HG02588 (cell line): ENCODE measurements around the gene GRIFIN.
"Not testable (repeated sequence)": the region's sequence is repeated elsewhere in the genome, so short reads cannot be mapped to it uniquely, and the experiment has no call there.

ENCODE experiments used
- ATAC-seq: cut with Tn5 transposase; IDR thresholded peaks from one replicate; pipeline ENCODE4 v1.9.1; 2021; ENCODE audit warnings: mild to moderate bottlenecking, moderate library complexity; ENCODE audit not compliant: unreplicated experiment

The GRIFIN gene

DNA sequence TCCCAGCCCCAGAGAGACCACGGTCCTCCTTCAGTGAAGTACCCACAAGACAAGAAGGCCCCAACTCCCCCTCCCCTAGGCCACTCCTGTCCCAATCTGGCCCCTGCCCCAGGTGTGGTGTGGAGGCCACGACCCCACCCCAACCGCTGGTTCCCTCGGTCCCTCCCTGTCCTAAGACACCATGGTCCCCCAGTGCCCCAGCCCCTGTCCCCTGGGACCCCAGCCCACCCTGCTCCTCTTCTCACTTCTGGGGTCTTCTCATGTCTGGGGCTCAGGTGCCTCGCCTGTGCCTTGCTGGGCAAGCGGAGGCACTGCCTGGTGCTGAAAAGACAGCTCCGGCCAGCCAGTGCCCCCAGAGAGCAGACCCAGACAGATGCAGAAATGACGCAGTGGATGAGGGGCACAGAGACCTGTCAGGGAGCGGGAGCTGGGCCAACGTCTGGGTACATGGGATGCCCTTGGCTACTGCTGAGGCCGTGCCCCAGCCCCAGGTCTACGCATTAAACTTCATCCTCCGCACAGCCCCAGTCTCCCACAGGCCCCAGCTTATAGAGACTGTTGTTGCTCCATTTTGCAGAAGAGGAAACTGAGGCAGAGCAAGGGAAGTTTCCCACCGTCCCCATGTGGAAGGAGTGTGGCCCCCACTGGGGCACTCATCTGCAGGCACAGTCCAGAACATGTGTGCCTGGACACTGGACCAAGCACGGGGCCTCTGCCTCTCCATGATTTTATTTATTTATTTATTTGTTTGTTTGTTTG, 14.8 kb downstream of the GRIFIN start:
- ATAC-seq, result no peak

GRCh38 chr7:2460641-2461040, 15.6 kb downstream of the GRIFIN start:
- ATAC-seq, result no peak

- no peak for ATAC-seq
Measured at GRCh38 chr7:2460188-2460587, 16.0 kb downstream of the GRIFIN start.

DNA sequence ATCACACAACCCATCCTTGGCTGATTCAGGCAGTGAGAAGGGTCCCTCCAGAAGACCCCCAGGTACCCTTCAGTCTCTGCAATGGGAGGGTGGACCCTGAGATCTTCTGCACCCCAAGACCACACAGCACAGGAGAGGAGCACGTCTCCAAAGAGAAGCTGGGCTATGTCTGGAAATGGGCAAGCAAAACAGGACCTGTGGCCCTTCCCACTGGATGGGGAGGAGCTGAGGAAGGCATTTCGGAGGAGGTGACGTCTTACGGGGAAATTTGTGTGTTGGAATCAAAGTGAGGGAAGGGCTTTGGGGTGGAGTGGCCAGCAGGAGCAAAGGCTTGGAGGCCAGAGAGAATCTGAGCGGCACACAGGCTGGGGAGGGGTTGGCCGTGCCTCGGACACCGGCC, 16.5 kb downstream of the GRIFIN start:
- no peak for ATAC-seq

GRCh38 chr7:2453849-2454248, 22.3 kb downstream of the GRIFIN start:
- not testable (repeated sequence) for ATAC-seq

- ATAC-seq, result no peak
Measured at GRCh38 chr7:2452643-2453270, 23.4 kb downstream of the GRIFIN start.

DNA sequence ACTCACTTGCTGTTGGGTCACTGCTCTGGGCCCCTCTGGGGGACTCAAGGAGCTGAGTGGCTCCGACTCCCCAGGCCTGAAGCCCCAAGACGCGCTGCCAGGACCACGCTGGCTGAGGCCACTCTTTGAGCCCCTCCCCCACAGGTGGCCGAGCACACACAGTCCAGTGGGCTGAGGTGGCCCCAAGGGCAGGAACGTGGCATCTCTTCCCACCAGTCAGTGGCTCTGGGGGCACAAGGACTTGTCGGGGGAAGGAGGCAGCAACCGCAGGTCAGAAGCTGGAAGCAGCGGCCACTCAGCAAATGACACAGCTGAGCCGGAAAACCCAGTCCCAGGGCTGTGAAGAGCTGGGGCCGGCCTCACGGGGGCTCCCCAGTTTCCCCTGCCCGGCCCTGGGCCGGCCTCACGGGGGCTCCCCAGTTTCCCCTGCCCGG, 24.1 kb downstream of the GRIFIN start:
- peak; percentile 34 for ATAC-seq

DNA sequence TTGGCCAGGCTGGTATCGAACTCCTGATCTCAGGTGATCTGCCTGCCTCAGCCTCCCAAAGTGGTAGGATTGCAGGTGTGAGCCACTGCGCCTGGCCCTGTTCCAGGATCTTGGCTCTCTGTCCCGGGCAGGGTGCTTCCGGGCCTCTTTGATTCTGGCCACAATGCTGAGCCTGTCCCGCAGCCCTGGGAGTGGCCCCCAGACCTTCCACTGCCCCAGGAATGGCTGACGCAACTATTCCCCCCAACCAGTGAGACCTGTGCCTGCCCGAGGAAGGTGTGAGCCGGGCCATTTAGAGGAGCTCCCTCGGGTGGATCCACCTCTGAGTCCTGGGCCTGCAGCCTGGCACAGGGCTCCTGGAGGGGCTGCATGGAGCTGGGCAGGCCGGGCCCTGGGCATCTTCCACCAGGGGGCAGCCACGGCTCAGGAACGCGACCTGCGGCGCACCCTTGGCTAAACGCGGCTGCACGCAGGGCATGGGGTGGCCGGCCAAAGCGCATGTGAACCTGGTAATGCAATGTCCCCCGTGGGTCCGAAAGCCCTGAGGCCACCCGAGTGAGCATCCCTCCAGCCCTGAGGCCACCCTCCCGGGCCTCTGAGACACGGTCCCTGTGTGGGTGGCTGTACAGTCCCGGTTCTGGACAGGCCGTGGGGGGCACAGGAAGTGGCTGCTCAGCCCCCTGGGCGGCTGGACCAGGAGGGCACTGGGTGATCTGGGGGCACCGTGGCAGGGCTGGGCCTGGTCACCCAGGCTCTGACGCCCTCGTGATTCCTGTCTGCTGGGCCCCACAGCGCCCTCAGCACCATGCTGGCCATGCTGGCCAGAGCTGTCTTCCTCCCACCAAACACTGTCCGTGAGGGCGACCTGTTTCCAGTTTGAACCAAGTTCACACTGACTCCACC, 24.8 kb downstream of the GRIFIN start:
- ATAC-seq, result peak; percentile 77

- no peak for ATAC-seq
Measured at GRCh38 chr7:2450198-2451107, 25.7 kb downstream of the GRIFIN start.

GRCh38 chr7:2446676-2447075, 29.5 kb downstream of the GRIFIN start:
- no peak for ATAC-seq

DNA sequence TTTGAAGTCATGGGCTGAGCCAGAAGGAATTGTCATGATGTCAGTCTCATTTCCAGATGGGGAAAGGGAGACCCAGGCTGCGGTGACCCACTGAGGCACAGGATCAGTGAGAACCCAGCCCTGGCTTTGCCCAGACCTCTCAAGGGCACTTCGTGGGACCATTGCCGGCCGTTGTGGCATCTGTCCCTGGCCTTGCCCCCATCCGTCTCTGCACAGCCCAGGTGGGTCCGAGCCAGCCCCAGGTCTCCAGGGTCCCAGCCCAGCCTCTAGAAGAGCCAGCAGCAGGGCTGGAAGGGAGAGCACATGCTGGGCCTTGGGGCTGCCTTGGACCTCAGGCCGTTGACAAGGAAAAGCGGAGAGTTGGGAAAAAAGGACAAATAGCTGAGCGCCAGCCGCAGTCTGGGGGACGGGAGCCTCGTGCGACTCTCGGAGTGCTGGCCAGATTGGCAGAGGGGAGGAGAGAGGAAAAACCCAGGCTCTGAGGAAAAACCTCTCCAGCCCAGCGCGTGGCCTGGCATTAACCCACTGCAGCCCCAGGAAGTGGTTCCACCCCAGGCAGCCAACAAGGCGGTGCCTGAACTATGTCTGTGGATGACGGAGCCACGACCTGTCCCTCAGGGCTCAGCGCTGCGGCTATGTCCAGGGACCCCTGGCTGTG, 30.2 kb downstream of the GRIFIN start:
- no peak for ATAC-seq

- ATAC-seq, result no peak
Measured at GRCh38 chr7:2445047-2445446, 31.2 kb downstream of the GRIFIN start.

GRCh38 chr7:2444476-2444875, 31.7 kb downstream of the GRIFIN start:
- ATAC-seq, result no peak

GRCh38 chr7:2443491-2443890, 32.7 kb downstream of the GRIFIN start:
- ATAC-seq, result no peak

DNA sequence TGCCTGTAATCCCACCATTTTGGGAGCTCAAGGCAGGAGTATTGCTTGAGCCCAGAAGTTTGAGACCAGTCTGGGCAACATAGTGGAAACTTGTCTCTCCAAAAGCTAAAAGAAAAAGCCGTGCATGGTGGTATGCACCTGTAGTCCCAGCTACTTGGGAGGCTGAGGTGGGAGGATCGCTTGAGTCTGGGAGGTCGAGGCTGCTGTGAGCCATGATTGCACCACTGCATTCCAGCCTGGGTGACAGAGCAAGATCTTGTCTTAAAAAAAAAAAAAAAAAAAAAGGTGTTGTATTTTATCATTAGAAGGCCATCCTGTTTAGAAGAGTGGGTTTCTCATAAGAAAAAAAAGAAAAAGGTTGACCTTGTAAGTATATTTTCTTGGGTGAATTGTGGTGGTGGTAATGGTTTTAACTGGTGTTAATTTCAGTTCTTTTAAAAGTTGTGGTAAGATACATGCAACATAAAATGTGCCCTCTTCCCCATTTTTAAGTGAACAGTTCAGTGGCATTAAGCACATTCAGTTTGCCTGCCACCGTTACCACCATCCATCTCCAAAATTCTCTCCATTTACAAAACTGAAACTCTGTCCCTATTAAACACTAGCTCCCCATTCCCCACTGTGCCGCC, 34.7 kb downstream of the GRIFIN start:
- ATAC-seq, result no peak

DNA sequence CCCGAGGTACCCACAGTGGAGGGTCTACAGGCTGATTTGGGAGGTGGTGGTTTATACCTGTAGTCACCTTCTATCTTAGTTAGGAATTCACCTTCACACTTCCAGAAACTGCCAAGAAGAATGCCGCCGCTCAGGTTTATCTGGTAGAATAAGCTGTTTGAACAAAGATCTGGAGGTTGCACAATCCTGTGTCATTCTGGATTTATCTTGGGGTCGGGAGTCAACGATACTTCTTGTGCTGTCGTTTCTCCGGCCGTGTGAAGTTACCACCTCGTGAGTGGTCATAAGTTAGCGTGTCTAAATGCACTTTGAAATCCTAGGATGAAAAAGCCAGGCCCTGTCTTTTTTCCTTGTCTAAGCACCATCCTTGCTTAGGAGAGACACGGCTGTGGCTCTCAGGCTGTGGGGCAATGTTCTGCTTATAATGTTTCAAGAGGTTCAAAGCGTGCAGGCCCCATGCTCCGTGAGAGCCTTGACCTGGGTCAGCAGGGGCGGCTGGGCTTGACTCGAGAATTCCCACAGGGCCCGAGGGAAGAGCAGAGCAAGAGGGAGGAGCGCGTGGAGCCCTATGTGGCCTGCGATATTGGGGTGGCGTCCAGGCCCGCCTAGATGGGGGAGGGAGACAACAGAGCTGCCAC, 35.5 kb downstream of the GRIFIN start:
- ATAC-seq, result no peak

DNA sequence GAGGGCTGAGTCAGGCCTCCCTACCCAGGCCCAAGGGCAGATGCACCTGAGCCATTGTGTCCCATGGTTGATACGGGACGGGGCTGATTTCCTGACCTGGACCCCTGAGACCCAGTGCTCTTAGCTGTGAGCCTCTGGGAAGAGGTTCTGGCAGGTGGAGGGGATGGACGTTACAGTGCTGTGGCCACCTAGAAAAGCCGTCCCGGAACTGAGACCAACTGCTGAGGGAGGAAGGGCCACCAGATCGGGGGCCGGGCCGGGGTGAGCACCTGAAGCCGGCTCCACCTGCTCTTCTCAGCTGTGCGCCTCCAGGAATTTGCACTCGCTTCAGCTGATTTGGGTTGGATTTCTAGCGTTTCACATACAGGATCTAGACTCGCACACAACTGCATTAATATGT, 37.4 kb downstream of the GRIFIN start:
- no peak for ATAC-seq

- ATAC-seq, result no peak
Measured at GRCh38 chr7:2438186-2438585, 38.0 kb downstream of the GRIFIN start.

- ATAC-seq, result no peak
Measured at GRCh38 chr7:2437537-2438148, 38.6 kb downstream of the GRIFIN start.
